CD4-positive, alpha-beta T cell treated with Interleukin-2 at 100 ng/mL for 4 hours (primary cell): ENCODE results near the gene PCDH9.

Experiments
- DNase-seq: peaks from one replicate; pipeline ENCODE4 v3.0.0-alpha.2; 2020; ENCODE audit warnings: low spot score

The PCDH9 gene

DNA sequence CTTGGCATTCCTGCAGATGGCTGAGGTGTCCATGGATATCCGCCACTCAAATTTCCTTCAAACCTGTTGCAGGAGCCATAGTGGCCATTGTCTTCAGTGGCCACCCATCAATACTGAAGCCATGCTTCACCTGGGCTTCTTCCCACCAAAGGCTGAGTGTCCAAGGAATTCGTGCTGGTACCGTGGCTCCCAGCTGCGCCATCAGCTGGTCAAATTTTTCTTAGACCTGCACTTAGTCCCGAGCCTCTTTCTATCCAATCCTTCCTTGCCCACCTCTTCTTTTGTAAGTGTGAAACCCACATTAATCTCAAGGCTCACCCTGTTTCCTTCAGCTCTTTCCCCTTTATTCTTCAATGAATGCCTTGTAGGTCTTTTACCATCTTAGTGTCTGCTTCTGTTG is 152.1 kb downstream of the PCDH9 start:
- DNase-seq: no peak

DNA sequence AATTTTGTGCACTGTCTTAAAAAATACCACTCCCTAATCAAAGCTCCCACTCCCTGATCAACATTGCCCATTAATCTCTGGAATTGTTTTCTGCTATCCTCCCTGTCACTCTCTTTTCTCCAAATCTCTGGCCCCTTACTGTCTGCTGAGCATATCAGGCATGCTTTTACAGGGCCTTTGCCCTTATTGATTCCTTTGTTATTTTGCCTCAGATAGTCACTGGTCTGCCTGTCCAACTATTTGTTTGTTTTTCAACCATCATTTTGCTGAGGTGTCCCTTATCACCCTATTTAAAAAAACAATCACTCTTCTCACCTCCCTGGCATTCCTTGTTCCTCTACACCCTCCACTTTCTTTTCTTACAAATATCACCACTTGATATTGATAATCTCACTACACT is 153.0 kb downstream of the PCDH9 start:
- no peak for DNase-seq

DNA sequence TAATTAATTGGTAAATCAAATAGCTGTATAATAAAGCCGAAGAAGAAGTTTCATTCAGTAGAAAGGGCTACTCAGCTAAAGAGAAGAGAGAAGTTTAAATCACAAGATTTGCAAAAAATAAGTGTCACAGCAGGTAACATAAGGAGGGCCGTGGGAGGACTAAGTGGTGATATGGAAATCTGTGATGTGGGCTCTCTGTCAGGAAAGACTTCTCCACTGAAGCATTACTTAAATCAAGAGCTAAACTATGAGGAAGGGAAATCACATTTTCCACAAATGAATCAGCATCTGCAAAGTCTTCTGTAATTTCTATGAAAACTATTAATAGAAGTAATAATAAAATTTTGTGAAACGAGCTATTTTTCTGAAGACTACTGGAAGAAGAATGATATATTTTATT is 153.8 kb downstream of the PCDH9 start:
- DNase-seq: no peak

GRCh38 chr13:67075239-67075638 is 154.9 kb downstream of the PCDH9 start:
- DNase-seq: no peak

DNA sequence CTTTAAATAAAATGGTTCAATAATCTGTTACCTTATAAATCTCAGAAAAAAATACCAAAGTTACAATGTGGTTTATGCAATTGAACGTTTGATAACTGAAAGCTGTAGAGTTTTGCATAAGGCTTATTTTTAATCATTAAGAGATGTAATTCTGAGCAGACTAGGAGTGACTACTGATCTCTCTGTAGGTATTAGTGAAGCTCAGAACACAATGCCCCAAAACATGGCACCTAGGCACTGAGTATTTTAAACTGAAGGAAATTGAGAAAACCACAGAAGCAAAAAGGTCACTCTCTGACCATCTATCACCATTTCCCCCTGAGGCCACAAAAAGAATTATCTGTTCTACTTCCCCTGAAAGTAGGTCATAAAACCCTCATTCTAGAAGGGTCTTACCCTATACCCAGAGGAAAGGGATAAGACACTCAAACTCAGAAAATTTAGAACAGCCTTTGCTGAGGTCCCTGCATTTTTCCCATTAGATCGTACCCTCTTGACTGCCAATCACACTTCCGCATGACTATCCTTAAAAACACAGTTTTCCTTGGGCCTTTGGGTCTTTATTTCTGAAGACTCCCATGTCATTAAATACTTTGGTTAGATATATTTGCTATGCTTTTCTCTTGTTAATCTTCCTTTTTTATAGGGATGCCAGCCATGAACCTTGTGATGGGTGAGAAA is 158.1 kb downstream of the PCDH9 start:
- DNase-seq: no peak

DNA sequence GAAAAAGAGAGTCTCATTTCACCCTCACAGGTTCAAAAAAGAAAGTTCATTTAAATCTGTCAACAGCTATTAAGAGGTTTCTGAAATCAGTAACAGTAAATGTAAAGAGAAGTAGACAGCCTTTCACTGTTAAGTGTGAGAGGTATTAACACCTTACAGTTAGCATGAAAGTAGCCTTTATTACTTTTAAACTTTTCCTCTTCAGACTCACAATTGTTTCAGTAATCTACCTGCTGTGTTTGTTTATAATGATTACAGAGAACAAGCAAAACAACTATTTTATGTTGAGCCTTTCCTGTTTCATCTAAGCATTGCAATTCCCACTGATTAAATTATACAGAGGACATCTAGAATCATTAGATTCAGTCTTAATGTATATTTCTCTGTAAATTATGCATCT is 159.8 kb downstream of the PCDH9 start:
- DNase-seq: no peak

DNA sequence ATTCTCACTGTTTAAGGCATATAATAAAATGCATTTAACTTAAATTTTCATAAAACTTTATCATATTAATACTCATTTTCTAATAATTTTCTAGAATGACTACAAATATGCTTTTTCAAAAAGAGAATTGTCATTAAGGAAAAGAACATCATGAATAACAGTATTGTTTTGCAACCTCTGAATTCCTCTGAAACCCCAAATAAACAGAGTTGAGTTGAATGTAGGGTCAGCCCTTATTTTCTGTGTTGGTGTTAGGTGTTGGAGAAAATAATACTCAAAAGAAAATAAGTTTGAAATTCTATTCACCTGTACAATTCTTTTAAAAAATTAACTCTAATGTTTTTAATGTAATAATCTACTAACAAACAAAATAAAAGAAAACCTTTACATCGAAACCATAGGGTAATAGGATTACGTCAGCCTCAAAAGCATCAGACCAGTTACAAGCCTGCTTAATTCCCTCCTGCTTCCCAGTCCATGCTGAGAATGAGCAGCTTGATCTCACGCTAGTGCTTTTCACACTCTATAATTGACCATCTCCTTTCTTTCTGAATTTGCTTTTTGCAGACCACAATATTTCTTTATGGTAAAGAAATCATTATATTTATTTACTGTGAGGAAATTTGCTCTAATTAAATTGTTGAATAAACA is 160.9 kb downstream of the PCDH9 start:
- DNase-seq: no peak

GRCh38 chr13:67064920-67065319 is 165.2 kb downstream of the PCDH9 start:
- no peak for DNase-seq

GRCh38 chr13:67063036-67063435 is 167.1 kb downstream of the PCDH9 start:
- no peak for DNase-seq

DNA sequence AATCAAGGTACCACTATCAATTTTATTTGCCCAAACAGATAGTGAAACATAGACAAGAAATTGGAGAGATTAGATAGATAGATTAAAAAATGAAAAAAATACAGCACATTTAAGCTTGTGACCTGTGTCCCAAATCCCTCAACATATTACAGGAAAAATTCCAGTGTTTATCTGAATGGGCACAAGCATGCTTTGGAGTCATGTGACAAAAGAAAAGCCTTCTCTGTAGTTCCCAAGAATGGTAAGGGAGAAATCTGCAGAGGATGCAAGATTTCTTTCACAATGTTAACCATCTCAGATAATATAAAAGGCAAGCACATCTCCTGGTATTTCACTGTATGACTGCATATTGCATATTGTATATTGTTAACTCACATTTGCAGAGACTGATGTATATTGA is 168.0 kb downstream of the PCDH9 start:
- DNase-seq: no peak

DNA sequence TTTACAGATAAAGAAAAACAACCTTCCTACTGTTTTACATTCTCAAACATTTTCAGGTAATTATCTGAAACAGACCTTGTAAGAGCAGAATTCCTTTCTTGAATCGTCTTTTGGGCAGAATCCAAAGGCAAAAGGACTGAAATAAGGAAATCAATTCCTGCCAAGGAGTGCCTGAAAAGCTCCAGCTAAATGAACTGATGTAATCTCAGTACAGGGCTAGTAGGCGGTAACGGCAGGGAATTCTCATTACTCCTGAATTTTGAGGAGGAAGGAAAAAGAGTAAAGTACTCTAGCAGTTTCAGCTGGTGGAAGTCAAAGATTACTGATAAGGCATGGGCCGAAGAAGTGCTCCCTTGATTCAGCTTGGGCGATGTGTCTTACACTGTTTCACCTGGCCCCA is 168.4 kb downstream of the PCDH9 start:
- no peak for DNase-seq

DNA sequence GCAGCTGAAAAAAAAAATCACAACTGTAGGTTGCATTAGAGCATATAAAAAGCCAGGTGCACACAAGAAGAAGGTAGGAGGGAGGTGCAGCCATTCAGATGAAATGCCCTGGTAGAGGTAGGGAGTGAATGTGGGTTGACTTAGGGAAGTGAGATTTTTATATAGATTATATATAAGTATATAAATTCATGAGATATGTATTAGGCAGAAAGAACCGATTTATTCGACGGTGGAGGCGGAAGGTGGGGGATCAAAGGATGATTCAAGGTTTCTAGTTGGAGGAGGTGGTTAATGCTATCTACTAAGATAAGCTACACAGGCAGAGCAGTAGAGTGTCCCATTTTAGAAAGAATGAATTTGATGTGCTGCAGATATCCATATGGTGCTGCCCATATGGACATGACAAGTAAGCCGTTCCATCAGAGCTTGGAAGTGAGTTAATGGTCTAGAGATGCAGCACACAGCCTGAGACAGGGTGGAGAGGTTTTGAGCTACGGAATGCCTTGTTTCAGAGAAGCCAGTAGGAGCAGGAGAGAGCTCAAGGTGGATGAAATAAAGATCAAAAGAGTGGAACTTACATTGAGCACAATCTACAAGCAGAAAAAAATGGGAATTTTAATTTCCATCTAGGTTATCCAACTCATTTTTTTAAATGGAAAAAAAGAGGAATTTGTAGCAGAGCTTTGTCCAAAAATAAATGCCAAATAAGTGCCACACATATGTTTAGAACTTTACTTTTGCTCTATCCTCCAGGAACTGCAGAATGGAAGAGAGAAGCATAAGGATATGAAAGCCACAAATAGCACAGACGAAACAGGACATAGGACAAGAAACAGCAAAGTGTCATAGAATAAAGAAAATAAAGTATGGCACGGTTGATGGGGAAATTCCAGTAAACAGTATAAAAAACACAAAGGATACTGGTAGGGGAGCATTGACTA is 177.3 kb downstream of the PCDH9 start:
- no peak for DNase-seq

DNA sequence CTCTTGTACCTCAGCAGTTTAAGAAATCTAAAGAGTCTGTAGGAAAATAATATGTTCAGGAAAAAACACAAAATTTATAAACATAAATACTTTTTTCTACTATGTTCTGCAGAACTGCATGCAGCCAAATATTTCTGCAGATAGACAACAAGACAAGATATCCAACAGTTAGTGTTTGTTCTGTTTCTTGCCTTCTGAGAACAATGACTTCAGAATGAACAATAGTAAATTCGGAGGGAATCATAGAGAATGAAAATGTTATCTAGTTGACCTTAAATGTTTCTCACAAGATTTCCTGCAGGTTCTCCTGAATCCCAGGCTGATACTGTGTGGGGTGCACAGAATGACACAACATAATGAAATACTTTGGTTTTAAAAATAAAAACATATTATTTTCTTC is 180.4 kb downstream of the PCDH9 start:
- DNase-seq: no peak

- no peak for DNase-seq
Observed at GRCh38 chr13:67048821-67049150, 181.3 kb downstream of the PCDH9 start.

- no peak for DNase-seq
Observed at GRCh38 chr13:67048084-67048820, 181.9 kb downstream of the PCDH9 start.

DNA sequence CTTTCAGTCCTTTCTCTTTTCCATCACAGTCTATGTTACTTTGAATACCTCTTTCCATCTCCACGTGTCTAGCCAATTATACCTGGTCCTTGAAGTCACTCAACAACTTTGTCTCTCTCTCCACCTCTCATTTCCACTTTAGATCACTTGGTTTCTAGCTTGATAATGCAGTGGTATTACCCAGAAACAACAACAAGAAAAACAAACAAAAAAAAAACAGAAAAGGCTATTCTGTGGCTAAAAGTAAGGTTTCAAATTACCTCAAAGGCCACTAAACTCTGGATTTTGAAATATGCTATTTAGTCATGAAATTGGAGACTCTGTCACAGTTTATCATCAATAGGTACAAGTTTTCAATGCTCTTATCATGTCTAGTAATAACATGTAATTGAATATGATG is 184.8 kb downstream of the PCDH9 start:
- no peak for DNase-seq

DNA sequence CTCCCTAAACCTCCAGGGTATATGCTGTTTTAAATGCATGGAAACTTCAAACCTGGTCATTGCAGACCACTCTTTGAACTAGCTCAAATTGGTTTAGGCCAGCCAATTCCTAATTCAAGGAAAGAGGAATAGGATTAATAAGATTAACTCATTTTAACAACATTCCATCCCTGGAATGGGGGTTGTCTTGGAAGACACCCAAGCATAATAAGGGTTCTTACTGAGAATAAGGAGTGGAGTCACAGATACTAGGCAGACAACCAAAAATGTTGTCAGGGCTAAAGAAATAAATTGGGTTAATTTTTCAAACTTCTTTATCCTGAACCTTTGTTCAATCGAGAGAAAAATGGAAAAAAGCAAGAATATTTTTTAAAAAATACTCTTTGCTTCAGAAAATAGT is 186.2 kb downstream of the PCDH9 start:
- no peak for DNase-seq

- DNase-seq: no peak
Observed at GRCh38 chr13:67042556-67042955, 187.6 kb downstream of the PCDH9 start.

DNA sequence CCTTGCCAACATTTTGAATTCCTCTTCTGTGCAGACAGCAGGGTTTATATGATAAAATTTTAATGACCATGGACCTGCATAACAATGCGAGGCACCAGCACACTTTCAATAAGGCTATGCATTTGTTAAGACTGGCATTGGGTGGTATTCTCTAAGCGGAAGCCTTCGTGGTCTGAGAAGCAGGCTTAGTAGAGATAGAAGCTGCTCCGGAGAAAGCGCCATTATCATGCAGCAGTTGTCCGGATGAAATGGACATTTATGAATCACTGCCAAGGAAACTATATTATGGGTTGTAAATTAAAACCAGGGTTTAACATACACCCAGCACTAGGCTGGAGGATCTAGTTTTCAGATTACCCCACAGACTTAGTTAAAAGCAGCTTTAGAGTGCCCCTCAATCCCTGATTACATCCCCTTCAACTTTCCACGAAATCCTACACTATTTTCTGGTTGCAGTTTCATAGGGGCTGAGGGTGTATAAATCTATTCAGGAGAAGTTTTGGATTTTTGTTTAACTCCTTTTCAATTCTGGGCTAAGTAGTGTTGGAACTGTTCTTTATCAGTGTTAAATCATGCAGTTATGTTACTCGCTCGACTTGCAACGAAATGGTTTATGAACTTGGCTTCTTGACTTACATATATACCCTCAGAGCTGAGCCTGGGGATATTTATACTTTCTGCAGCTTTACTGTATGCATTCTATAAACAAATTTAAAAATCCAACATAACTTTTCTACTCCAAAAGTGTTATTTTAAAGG is 193.3 kb downstream of the PCDH9 start:
- no peak for DNase-seq

DNA sequence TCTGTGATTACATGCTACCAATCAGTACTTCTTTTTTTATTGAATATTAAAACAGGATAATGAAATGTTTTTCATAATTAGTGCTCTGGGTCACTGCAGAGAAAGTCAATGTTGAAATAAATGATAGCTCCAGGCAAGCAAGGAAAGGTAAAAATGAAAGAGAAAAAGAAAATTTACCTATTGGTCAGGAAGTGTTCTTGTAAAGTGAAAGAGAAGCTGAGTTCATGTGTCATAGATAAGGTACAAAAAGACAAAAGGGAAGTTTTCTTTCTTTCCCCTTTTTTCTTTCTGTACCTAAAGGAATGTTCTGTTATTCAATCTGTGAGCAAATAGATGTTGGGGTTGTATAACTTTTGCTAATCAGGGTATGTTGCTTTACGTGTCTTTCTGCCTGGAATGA is 197.0 kb downstream of the PCDH9 start:
- no peak for DNase-seq

DNA sequence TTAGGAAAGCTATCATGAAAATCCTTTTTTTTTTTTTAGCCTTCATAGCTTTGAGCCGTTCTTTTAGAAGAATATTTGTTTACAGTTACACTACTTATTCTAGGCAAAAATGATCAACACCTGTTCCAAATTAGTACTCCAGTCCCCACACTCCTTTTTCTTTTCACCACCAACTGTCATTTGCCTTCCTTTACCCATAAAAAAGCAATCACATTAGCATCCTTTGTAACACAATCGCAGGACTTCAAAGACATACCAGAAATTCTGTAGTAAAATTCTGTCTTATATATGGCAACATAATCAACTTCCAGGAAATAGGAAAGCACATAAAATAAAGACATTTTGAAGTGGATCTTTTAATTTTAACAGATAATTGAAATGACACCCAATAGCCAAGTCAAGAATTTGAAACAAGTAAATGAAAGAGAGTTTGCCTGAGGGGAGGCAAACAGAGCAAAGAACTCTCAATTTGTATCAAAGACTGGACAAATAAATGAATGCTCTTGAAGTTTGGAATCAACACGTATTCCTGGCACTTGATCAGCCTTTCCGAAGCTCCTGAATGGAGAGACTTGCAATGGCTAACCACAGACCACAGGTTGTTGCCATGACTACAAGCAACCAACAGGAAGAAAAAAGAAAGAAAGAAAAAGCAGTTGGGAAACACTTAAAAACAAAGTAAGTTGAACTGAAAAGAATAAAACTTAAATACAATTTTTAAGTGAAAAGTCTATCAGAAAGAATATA is 206.8 kb downstream of the PCDH9 start:
- DNase-seq: no peak
